Peyer's patch (tissue), 4 donors: Measurements from ENCODE around the gene MAP7D1.

ENCODE experiments used
- POLR2A ChIP-seq, 2 donors: fragments of 450-650 bp; IDR thresholded peaks; one replicate each; pipeline ENCODE4 v1.5.1; 2017; ENCODE audit warnings: antibody characterized with exemption in 2 of 2, mild to moderate bottlenecking in 2 of 2, moderate library complexity in 2 of 2
- TF ChIP-seq, protein P1 (sequence below), 6 experiments: fragments of 450-650 bp in 4 of 6; fragments of 200-600 bp in 2 of 6; sonication (generic) in 1 of 6; IDR thresholded peaks; one replicate each; pipeline ENCODE4 v1.5.1; 2017 to 2019; ENCODE audit warnings: antibody characterized with exemption in 6 of 6, mild to moderate bottlenecking in 3 of 6, moderate library complexity in 1 of 6

DNA sequence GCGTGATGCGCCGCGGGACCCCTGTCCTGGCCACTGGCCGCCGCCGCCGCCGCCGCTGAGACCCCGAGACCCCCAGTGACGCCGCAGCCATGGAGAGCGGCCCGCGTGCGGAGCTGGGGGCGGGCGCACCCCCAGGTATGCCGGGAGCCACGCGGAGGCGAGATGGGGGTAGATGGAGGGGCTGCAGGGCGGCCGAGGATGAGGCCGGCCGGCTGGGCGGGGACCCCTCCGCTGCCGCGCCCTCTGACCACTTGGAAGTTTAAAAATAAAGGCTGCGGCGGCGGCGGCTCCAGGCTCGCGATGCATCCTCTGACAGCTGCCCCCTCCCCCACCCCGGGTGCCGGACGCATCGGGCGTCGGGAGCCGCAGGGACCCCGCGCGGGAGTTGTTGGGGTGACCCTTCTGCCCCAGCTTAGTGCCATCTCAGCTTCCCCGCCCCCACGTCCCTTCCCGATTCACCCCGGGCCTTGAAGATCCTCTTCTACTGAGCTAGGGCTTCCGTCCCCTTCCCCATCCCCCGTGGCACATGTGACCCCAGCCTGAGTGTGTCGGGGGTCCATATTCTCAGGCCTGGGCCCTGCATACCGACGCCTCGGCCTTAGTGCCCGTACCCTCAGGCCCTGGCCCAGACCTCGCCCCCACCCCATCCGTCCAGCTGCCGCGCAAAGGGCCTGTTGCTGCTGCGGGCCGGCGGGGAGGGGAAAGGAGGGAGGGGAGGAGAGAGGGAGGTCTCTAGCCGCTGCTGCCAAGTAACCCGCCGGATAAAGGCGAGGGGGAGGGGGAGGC is 562 bp downstream of the MAP7D1 start:
- TF ChIP-seq, protein P1, sequence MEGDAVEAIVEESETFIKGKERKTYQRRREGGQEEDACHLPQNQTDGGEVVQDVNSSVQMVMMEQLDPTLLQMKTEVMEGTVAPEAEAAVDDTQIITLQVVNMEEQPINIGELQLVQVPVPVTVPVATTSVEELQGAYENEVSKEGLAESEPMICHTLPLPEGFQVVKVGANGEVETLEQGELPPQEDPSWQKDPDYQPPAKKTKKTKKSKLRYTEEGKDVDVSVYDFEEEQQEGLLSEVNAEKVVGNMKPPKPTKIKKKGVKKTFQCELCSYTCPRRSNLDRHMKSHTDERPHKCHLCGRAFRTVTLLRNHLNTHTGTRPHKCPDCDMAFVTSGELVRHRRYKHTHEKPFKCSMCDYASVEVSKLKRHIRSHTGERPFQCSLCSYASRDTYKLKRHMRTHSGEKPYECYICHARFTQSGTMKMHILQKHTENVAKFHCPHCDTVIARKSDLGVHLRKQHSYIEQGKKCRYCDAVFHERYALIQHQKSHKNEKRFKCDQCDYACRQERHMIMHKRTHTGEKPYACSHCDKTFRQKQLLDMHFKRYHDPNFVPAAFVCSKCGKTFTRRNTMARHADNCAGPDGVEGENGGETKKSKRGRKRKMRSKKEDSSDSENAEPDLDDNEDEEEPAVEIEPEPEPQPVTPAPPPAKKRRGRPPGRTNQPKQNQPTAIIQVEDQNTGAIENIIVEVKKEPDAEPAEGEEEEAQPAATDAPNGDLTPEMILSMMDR (IDR thresholded peaks at IDR 0.05), result no peak
- no peak for TF ChIP-seq POLR2A (IDR thresholded peaks at IDR 0.05)
